B cell (primary cell): ENCODE measurements around the gene LILRA2. TPM values are rescaled to one million over a fixed set of nuclear protein-coding genes. Genes with fewer than 3 reads are reported as not detected.
"Not testable (repeated sequence)": the region's sequence is repeated elsewhere in the genome, so short reads cannot be mapped to it uniquely, and the experiment has no call there.

Experiments
- ATAC-seq: fragments of 200-7000 bp; cut with Tn5 transposase; one replicate; pipeline ENCODE4 v1.10.0; 2021; ENCODE audit warnings: low read depth, mild to moderate bottlenecking, moderate number of reproducible peaks, moderate library complexity
- CTCF ChIA-PET: fragments of 350-600 bp; sonication (Branson Sonifier 250); formaldehyde crosslinking; loops from one replicate; lab custom pipeline; 2021; ENCODE audit warnings: antibody characterized with exemption, inconsistent platforms; lab: Charles Lee
- POLR2A ChIA-PET: fragments of 350-600 bp; sonication (Branson Sonifier 250); formaldehyde crosslinking; loops from one replicate; lab custom pipeline; 2021; ENCODE audit warnings: antibody characterized with exemption; lab: Charles Lee
- DNase-seq: peaks from one replicate; pipeline ENCODE4 v3.0.0; 2013
- H2AFZ ChIP-seq: 2 replicates; pipeline ENCODE4 v1.6.1; 2012; ENCODE audit warnings: mild to moderate bottlenecking, low read depth, low read length; ENCODE audit not compliant: insufficient read depth, poor library complexity, severe bottlenecking
- H3K27ac ChIP-seq, 2 donors: 1 replicate in 1 of 2; 2 replicates in 1 of 2; pipeline ENCODE4 v1.5.1; 2012 to 2013; ENCODE audit warnings: low read length in 2 of 2, mild to moderate bottlenecking in 2 of 2, moderate library complexity in 1 of 2
- H3K27me3 ChIP-seq, 4 experiments: fragments of 200-600 bp in 1 of 4; sonication (generic) in 1 of 4; replicated peaks in 1 of 4; 1 replicate in 2 of 4; 2 replicates in 2 of 4; pipeline versions ENCODE4 v1.6.1 to v1.7.0; 2013 to 2016; ENCODE audit warnings: low read length in 3 of 4, mild to moderate bottlenecking in 2 of 4, mixed read lengths in 1 of 4, moderate library complexity in 1 of 4; ENCODE audit not compliant: insufficient read depth in 4 of 4, control insufficient read depth in 3 of 4; ENCODE audit errors: control extremely low read depth in 1 of 4
- H3K36me3 ChIP-seq, 2 experiments: replicated peaks in 1 of 2; 1 replicate in 1 of 2; 2 replicates in 1 of 2; pipeline versions ENCODE4 v1.6.1 to v1.7.1; 2013; ENCODE audit warnings: low read length in 1 of 2; ENCODE audit not compliant: insufficient read depth in 2 of 2, control insufficient read depth in 1 of 2; ENCODE audit errors: control extremely low read depth in 1 of 2, extremely low read depth in 1 of 2
- H3K4me1 ChIP-seq, 2 donors: fragments of 200-600 bp in 1 of 2; sonication (generic) in 1 of 2; 1 replicate in 1 of 2; 2 replicates in 1 of 2; pipeline versions ENCODE4 v1.5.1 to v1.6.1; 2013 to 2017; ENCODE audit warnings: low read length in 2 of 2; ENCODE audit not compliant: control insufficient read depth in 2 of 2, insufficient read depth in 2 of 2
- H3K4me2 ChIP-seq: replicated peaks from 2 replicates; pipeline ENCODE3; 2012; ENCODE audit warnings: mild to moderate bottlenecking, low read depth, low read length; ENCODE audit not compliant: poor library complexity, severe bottlenecking
- H3K4me3 ChIP-seq, 5 experiments: fragments of 200-600 bp in 1 of 5; sonication (generic) in 1 of 5; 1 replicate in 3 of 5; 2 replicates in 2 of 5; pipeline versions ENCODE4 v1.5.1 to v1.7.0; 2011 to 2016; ENCODE audit warnings: low read length in 4 of 5, mild to moderate bottlenecking in 4 of 5, low read depth in 2 of 5, control low read depth in 1 of 5, moderate library complexity in 1 of 5; ENCODE audit not compliant: insufficient read depth in 1 of 5; ENCODE audit errors: control extremely low read depth in 1 of 5, extremely low read depth in 1 of 5
- H3K79me2 ChIP-seq: fragments of 200-600 bp; sonication (generic); one replicate; pipeline ENCODE4 v1.6.0; 2016; ENCODE audit warnings: low read length; ENCODE audit not compliant: control insufficient read depth, insufficient read depth
- H3K9ac ChIP-seq: fragments of 200-600 bp; sonication (generic); 2 replicates; pipeline ENCODE4 v1.6.1; 2017; ENCODE audit warnings: mild to moderate bottlenecking, low read length, moderate library complexity
- H3K9me3 ChIP-seq, 3 donors: one replicate each; pipeline versions ENCODE4 v1.6.1 to v1.7.1; 2013; ENCODE audit warnings: low read length in 2 of 3; ENCODE audit not compliant: control insufficient read depth in 2 of 3, insufficient read depth in 1 of 3; ENCODE audit errors: control extremely low read depth in 1 of 3
- H4K20me1 ChIP-seq: 2 replicates; pipeline ENCODE4 v1.6.0; 2012; ENCODE audit warnings: mild to moderate bottlenecking, low read length; ENCODE audit not compliant: insufficient read depth, control insufficient read depth, poor library complexity, severe bottlenecking
- H3K27ac Mint-ChIP-seq: one replicate; pipeline ENCODE4 v1.8.0; 2021; ENCODE audit warnings: mixed read lengths
- H3K27me3 Mint-ChIP-seq: one replicate; pipeline ENCODE4 v1.8.0; 2021; ENCODE audit warnings: mixed read lengths
- H3K4me1 Mint-ChIP-seq: one replicate; pipeline ENCODE4 v1.8.0; 2021; ENCODE audit warnings: mixed read lengths
- H3K4me3 Mint-ChIP-seq: one replicate; pipeline ENCODE4 v1.8.0; 2021; ENCODE audit warnings: mixed read lengths
- H3K9me3 Mint-ChIP-seq: one replicate; pipeline ENCODE4 v1.8.0; 2022; ENCODE audit warnings: mixed read lengths; ENCODE audit not compliant: insufficient read depth
- CTCF ChIP-seq: fragments of 200-600 bp; IDR thresholded peaks from one replicate; pipeline ENCODE4 v1.8.0; 2022; ENCODE audit warnings: antibody characterized with exemption, mild to moderate bottlenecking
- EZH2 ChIP-seq: IDR thresholded peaks from 2 replicates; pipeline ENCODE4 v1.6.1; 2012; ENCODE audit warnings: borderline replicate concordance, low read depth, mild to moderate bottlenecking, moderate library complexity, low read length; ENCODE audit not compliant: insufficient read depth, poor library complexity, severe bottlenecking
- WGBS: methylation state at CpG from one replicate; pipeline ENCODE4 v1.1.5; 2013; ENCODE audit warnings: missing lambda C conversion rate; ENCODE audit not compliant: insufficient coverage; 5-methylcytosine and 5-hydroxymethylcytosine counted together
- intact Hi-C: fragments of 100-400 bp; cut with micrococcal nuclease; formaldehyde crosslinking; loops from one replicate; pipeline ENCODE4 v1.10.0; 2022
- polyA plus RNA-seq: library from polyadenylated mRNA; depleted of rRNA; stranded (reverse); fragments of >200 nt; gene quantifications from 2 replicates; pipeline ENCODE4 v1.2.3, GENCODE V29; 2012
- total RNA-seq, 2 donors: library from RNA; stranded (reverse); fragments of 120-200 nt in 1 of 2; gene quantifications; 1 replicate in 1 of 2; 2 replicates in 1 of 2; pipeline versions ENCODE4 v1.2.3 to v1.2.4, GENCODE V29; 2013 to 2022

LILRA2 gene
- total and polyA plus RNA-seq, 2 donors (not counting 1 experiment from before 2014, with no cell fraction given) = 0.25 to 2.8 TPM

DNA sequence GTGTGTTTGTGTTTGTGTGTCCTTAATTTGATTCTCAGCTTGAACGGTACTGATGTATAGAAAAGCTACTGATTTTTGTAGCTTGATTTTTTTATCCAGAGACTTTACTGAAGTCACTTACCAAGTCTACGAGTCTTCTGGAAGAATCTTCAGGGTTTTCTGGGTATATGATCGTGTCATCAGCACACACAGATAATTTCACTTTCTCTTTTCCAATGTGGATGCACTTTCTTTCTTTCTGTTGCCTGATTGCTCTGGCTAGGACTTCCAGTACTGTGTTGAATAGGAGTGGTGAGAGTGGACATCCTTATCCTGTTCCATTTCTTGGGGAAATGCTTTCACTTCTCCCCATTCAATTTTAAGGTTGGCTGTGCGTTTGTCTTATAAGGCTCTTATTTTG is 48.8 kb downstream of the LILRA2 start:
- Histone ChIP-seq H3K27me3 (no peaks in the 10 kb centered on the region), H3K9ac (peak overlapping the region; percentile 61), H3K79me2 (peaks cover 92% of the 10 kb centered on the region), H3K4me1 (peaks cover 57 to 64% of the 10 kb centered on the region in 2 donors), H4K20me1 (peaks cover 4% of the 10 kb centered on the region), H2AFZ (peak overlapping the region; percentile 59), H3K36me3 (peaks cover 3 to 9% of the 10 kb centered on the region in 2 experiments), H3K9me3 (peaks cover 0 to 8% (median 0%) of the 10 kb centered on the region in 3 donors), H3K27ac (peak overlapping the region; percentile 62 to 84), H3K4me2 (peak overlapping the region; percentile 72), H3K4me3 (peak overlapping the region in 4 of 5 experiments; percentile 14 to 66 (median 29))
- peak; percentile 38 for DNase-seq
- ChIA-PET CTCF (interaction anchor here (0.7 to 0.9 kb wide), 2 partner anchors 21 to 143 kb away, joined by 3 read pairs; no protein-coding TSS in a partner anchor), POLR2A (no interaction called here)
- peak overlapping the region; percentile 90 for H3K4me3 Mint-ChIP-seq
- TF ChIP-seq CTCF (no peak), EZH2 (no peak)
- intact Hi-C loops = no loop called here
- H3K4me1 Mint-ChIP-seq = peaks cover 81% of the 10 kb centered on the region
- H3K9me3 Mint-ChIP-seq = no peaks in the 10 kb centered on the region
- ATAC-seq = no peak
- no peaks in the 10 kb centered on the region for H3K27me3 Mint-ChIP-seq
- H3K27ac Mint-ChIP-seq = peak overlapping the region; percentile 98
- no CpG with 5 or more reads among the region's 4 CpGs for WGBS

DNA sequence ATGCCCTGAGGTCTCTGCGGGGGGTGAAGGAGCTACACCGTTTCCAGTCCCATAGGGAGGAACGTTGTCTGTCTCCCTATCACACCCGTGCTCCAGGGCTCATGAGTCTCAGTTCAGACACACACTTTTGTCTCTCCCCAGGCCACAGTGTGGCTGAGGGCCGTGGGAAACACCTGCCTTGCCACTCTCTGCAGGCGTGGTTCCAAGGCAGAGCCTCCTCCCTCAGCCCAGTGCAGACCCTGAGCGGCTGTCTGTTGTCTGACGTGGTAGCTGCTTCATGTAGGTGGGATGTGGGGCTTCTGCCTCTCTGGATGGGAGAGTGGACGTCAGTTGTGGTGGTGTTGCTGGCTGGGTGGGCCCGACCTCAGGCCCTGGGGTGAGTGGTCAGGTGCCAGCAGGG is 50.6 kb downstream of the LILRA2 start:
- peaks cover 17% of the 10 kb centered on the region for H4K20me1 ChIP-seq
- H3K9me3 Mint-ChIP-seq, POLR2A ChIA-PET, H3K27me3 Mint-ChIP-seq, H3K9me3 ChIP-seq, H3K27me3 ChIP-seq, CTCF ChIA-PET, intact Hi-C loops, H2AFZ ChIP-seq: not testable (repeated sequence)
- H3K4me3 ChIP-seq = peak overlapping the region in 4 of 5 experiments; percentile 19 to 44 (median 26)
- peak overlapping the region; percentile 72 for H3K4me2 ChIP-seq
- ATAC-seq (peak; percentile 40), DNase-seq (peak; percentile 50)
- no CpG with 5 or more reads among the region's 10 CpGs for WGBS
- peak overlapping the region; percentile 98 for H3K27ac Mint-ChIP-seq
- peaks cover 75 to 82% of the 10 kb centered on the region in 2 donors for H3K4me1 ChIP-seq
- peaks cover 3 to 25% of the 10 kb centered on the region in 2 experiments for H3K36me3 ChIP-seq
- H3K4me1 Mint-ChIP-seq = peaks cover 86% of the 10 kb centered on the region
- peak overlapping the region; percentile 90 for H3K4me3 Mint-ChIP-seq
- peak overlapping the region; percentile 46 for H3K9ac ChIP-seq
- peaks cover 93% of the 10 kb centered on the region for H3K79me2 ChIP-seq
- H3K27ac ChIP-seq = peak overlapping the region; percentile 84 to 86

DNA sequence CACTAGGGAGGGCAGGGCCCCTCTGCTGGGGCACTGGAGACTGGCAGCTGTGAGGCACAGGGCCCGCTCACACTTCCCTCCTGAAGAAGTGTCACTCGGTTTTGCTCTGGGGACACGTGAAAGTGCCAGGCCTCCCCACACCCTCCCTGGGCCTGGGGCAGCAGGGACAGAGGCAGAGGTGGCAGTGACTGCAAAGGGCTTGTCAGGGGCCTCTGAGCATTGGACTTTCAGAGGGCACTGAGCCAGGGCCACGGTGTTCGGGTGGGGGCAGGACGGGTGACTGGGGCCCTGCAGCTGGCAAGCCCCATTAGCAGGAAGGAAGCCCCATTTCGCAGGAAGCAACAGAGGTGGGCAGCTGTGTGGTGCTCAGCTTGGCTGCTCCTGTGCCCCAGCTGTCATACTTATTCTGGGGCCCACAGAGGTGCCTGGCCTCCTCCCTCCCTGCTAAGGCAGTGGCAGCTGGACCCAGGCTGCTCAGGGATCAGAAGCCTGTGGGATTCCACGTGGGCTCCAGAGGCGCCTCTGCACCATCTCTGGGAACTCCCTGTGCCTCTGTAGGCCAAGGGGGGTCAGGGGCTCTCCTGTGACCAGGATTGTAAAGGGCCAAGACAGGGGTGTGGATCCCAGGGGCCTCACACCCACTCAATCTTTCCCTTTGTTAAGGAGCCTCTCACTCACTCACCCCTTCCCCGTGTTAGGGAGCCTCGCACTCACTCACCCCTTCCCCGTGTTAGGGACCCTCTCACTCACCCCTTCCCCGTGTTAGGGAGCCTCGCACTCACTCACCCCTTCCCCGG is 51.5 kb downstream of the LILRA2 start:
- 58% methylated on average over 7 of the region's 15 CpGs for WGBS
- Histone ChIP-seq H3K4me2 (peak overlapping the region; percentile 66), H3K79me2 (peaks cover 93% of the 10 kb centered on the region), H3K27ac (peak overlapping the region; percentile 86 to 87), H3K9ac (peak overlapping the region; percentile 46), H3K4me3 (peak overlapping the region in 2 of 5 experiments; percentile 24 to 29), H3K4me1 (peaks cover 83 to 87% of the 10 kb centered on the region in 2 donors), H4K20me1 (peaks cover 17% of the 10 kb centered on the region), H3K36me3 (peaks cover 3 to 28% of the 10 kb centered on the region in 2 experiments)
- H3K27me3 ChIP-seq, H3K9me3 Mint-ChIP-seq, H3K9me3 ChIP-seq, intact Hi-C loops, H3K27me3 Mint-ChIP-seq, CTCF ChIA-PET, H2AFZ ChIP-seq, POLR2A ChIA-PET: not testable (repeated sequence)
- Mint-ChIP-seq H3K27ac (peak overlapping the region; percentile 98), H3K4me3 (peak overlapping the region; percentile 90), H3K4me1 (peaks cover 87% of the 10 kb centered on the region)
- DNase-seq (peak; percentile 52), ATAC-seq (peak; percentile 82)
